MM.1S (cell line): Measurements from ENCODE around the gene CLCN4.

Source experiments
- DNase-seq: peaks from one replicate; pipeline ENCODE4 v3.0.0-alpha.2; 2015
- H2AFZ ChIP-seq: fragments of 300-600 bp; sonication (generic); 2 replicates; pipeline ENCODE4 v1.6.0; 2016; ENCODE audit warnings: antibody characterized with exemption, low read length
- H3F3A ChIP-seq: fragments of 300-600 bp; sonication (generic); 2 replicates; pipeline ENCODE4 v1.6.1; 2016; ENCODE audit warnings: mild to moderate bottlenecking, antibody characterized with exemption, low read length, moderate library complexity, mixed read lengths; ENCODE audit not compliant: insufficient read depth
- H3K27ac ChIP-seq: fragments of 300-600 bp; sonication (generic); 2 replicates; pipeline ENCODE4 v1.5.1; 2016; ENCODE audit warnings: mild to moderate bottlenecking, low read length
- H3K27me3 ChIP-seq: fragments of 300-600 bp; sonication (generic); replicated peaks from 2 replicates; pipeline ENCODE4 v1.6.0; 2016; ENCODE audit warnings: low read length; ENCODE audit not compliant: insufficient read depth
- H3K36me3 ChIP-seq: fragments of 300-600 bp; sonication (generic); replicated peaks from 2 replicates; pipeline ENCODE4 v1.6.1; 2016; ENCODE audit warnings: mild to moderate bottlenecking, low read length, mixed read lengths; ENCODE audit not compliant: insufficient read depth
- H3K4me1 ChIP-seq: fragments of 300-600 bp; sonication (generic); 2 replicates; pipeline ENCODE4 v1.6.1; 2016; ENCODE audit warnings: low read length, mixed read lengths
- H3K4me2 ChIP-seq: fragments of 300-600 bp; sonication (generic); 2 replicates; pipeline ENCODE4 v1.6.0; 2016; ENCODE audit warnings: low read depth, low read length
- H3K4me3 ChIP-seq: fragments of 300-600 bp; sonication (generic); 2 replicates; pipeline ENCODE4 v1.5.1; 2016; ENCODE audit warnings: low read length, mixed read lengths
- H3K79me2 ChIP-seq: fragments of 300-600 bp; sonication (generic); 2 replicates; pipeline ENCODE4 v1.6.1; 2016; ENCODE audit warnings: mixed run types, low read length, mixed read lengths
- H3K9ac ChIP-seq: fragments of 300-600 bp; sonication (generic); 2 replicates; pipeline ENCODE4 v1.6.1; 2016; ENCODE audit warnings: low read length, mixed read lengths
- H3K9me2 ChIP-seq: fragments of 300-600 bp; sonication (generic); replicated peaks from 2 replicates; pipeline ENCODE4 v1.6.1; 2016; ENCODE audit warnings: mild to moderate bottlenecking, low read length, mixed read lengths; ENCODE audit not compliant: insufficient read depth
- H3K9me3 ChIP-seq: fragments of 300-600 bp; sonication (generic); replicated peaks from 2 replicates; pipeline ENCODE4 v1.6.1; 2016; ENCODE audit warnings: mild to moderate bottlenecking, low read length, mixed read lengths; ENCODE audit not compliant: insufficient read depth
- H4K20me1 ChIP-seq: fragments of 300-600 bp; sonication (generic); 2 replicates; pipeline ENCODE4 v1.6.1; 2016; ENCODE audit warnings: mild to moderate bottlenecking, low read length, moderate library complexity, mixed read lengths; ENCODE audit not compliant: insufficient read depth
- EZH2 ChIP-seq: fragments of 300-600 bp; sonication (generic); optimal IDR thresholded peaks from 2 replicates; pipeline ENCODE3; 2017; ENCODE audit warnings: low read depth, mild to moderate bottlenecking, antibody characterized with exemption, low read length, mixed read lengths
- EZH2phosphoT487 ChIP-seq: fragments of 300-600 bp; sonication (generic); IDR thresholded peaks from 2 replicates; pipeline ENCODE4 v1.6.1; 2018; ENCODE audit warnings: antibody characterized with exemption, low read length
- TF ChIP-seq, protein P1 (sequence below): fragments of 300-600 bp; sonication (generic); IDR thresholded peaks from 2 replicates; pipeline ENCODE4 v1.5.1; 2016; ENCODE audit warnings: antibody characterized with exemption, low read length, mixed read lengths

Gene CLCN4

DNA sequence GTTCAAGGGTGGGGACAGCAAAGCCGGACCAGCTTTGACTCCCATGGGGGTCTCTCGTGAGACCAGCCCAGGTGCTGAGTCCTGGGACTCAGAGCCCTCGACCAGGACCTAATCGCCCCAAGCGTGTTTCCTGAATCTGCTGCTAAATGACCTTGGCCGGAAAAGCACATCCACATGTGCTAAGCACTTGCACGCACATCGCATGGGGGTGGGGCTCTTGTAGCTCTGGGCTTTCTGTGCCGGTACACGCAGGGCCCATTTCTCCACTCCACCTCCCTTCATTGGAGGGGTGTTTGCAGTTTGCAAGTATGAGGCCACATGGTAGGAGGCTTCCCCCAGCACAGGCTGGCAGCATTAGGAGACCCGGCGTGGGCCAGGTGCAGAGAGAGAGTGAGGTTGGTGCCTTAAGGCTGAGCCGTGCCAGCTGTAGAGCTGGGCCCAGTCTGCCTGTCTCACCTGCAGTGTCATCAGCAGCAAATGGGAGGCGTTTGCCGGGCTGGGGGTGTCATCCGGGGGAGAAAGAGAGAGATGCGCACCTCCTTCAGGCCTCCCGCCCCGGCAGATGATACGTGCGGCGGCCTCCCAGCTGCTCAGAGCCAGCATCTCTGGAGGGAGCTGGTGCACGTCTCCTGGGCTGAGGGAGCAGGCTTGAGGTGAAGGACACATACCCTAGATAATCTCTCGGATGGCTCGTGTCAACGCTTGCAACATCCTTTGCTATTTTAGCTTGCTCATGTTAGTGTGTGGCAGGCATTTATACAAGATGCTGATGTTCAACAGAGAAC is 45.2 kb upstream of the CLCN4 start:
- H3K4me1 ChIP-seq, result peaks cover 73% of the 10 kb centered on the region
- H4K20me1 ChIP-seq, result no peaks in the 10 kb centered on the region
- DNase-seq, result peak; percentile 88
- peaks cover 54% of the 10 kb centered on the region for H3K79me2 ChIP-seq
- no peaks in the 10 kb centered on the region for H3K27me3 ChIP-seq
- peak overlapping the region; percentile 53 for H3K4me3 ChIP-seq
- H3K27ac ChIP-seq, result peak overlapping the region; percentile 100
- peaks cover 48% of the 10 kb centered on the region for H3F3A ChIP-seq
- no peak overlapping the region for H2AFZ ChIP-seq
- TF ChIP-seq, protein P1, sequence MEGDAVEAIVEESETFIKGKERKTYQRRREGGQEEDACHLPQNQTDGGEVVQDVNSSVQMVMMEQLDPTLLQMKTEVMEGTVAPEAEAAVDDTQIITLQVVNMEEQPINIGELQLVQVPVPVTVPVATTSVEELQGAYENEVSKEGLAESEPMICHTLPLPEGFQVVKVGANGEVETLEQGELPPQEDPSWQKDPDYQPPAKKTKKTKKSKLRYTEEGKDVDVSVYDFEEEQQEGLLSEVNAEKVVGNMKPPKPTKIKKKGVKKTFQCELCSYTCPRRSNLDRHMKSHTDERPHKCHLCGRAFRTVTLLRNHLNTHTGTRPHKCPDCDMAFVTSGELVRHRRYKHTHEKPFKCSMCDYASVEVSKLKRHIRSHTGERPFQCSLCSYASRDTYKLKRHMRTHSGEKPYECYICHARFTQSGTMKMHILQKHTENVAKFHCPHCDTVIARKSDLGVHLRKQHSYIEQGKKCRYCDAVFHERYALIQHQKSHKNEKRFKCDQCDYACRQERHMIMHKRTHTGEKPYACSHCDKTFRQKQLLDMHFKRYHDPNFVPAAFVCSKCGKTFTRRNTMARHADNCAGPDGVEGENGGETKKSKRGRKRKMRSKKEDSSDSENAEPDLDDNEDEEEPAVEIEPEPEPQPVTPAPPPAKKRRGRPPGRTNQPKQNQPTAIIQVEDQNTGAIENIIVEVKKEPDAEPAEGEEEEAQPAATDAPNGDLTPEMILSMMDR, result no peak
- TF ChIP-seq EZH2phosphoT487 (no peak), EZH2 (no peak)
- peak overlapping the region; percentile 94 for H3K9ac ChIP-seq
- H3K9me2 ChIP-seq, result no peaks in the 10 kb centered on the region
- 0 out of 2 replicates have a peak, but pooled peaks cover 3% of the 10 kb centered on the region for H3K36me3 ChIP-seq
- H3K9me3 ChIP-seq, result no peaks in the 10 kb centered on the region
- peak overlapping the region; percentile 78 for H3K4me2 ChIP-seq

DNA sequence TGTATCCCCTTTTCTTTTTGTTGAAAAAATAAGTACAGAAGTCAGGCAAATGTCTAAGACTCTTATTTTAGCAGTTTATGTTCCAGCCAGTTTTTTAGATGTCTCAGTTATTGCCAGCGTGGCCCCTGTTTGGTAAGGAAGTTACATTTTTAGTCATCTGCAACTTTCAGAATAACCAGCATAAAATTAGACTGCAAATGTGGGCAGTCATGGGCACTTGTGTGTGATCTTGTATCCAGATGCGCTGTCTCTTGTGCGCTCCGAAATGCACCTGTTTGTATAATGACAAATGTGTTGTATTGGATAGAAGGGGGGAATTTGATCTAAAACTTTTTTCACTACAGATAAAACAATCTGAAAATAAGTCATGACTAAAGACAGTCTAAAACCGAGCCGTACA is 44.3 kb upstream of the CLCN4 start:
- no peaks in the 10 kb centered on the region for H3K27me3 ChIP-seq
- H3K9me2 ChIP-seq, result no peaks in the 10 kb centered on the region
- H3F3A ChIP-seq, result peaks cover 38% of the 10 kb centered on the region
- H2AFZ ChIP-seq, result no peak overlapping the region
- no peaks in the 10 kb centered on the region for H4K20me1 ChIP-seq
- DNase-seq, result peak; percentile 78
- peak overlapping the region; percentile 94 for H3K9ac ChIP-seq
- H3K4me1 ChIP-seq, result peaks cover 66% of the 10 kb centered on the region
- peak overlapping the region; percentile 100 for H3K27ac ChIP-seq
- H3K4me3 ChIP-seq, result peak overlapping the region; percentile 53; the same call in 1 of the 2 replicates
- H3K9me3 ChIP-seq, result no peaks in the 10 kb centered on the region
- TF ChIP-seq EZH2 (no peak), EZH2phosphoT487 (no peak)
- TF ChIP-seq, protein P1, result no peak
- H3K4me2 ChIP-seq, result peak overlapping the region; percentile 78
- H3K79me2 ChIP-seq, result peaks cover 57% of the 10 kb centered on the region
- 0 out of 2 replicates have a peak, but pooled peaks cover 4% of the 10 kb centered on the region for H3K36me3 ChIP-seq

DNA sequence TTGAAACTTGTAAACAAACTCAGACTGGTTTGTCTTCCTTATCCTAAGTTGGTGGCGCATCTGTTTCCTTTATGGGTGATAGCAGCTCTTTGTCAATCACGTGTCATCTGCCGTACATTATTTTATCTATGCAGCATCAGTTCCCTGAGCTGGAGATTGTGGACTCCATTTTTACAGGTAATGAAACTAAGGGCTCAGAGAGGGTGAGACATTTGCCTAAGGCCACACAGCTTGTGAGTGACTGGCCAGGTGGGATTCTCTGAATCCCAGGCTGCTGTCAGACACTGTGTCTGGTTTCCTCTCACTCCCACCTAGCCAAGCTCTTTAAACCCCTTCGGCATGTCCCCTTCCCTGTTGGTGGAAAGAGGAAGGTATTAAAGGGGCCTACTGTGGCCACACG is 41.7 kb upstream of the CLCN4 start:
- H2AFZ ChIP-seq, result no peak overlapping the region
- no peak for DNase-seq
- H3K4me1 ChIP-seq, result peaks cover 61% of the 10 kb centered on the region
- no peaks in the 10 kb centered on the region for H4K20me1 ChIP-seq
- no peak overlapping the region for H3K9ac ChIP-seq
- peaks cover 32% of the 10 kb centered on the region for H3F3A ChIP-seq
- no peak overlapping the region for H3K4me3 ChIP-seq
- peaks cover 41% of the 10 kb centered on the region for H3K79me2 ChIP-seq
- no peak for TF ChIP-seq EZH2phosphoT487
- no peak overlapping the region for H3K4me2 ChIP-seq
- H3K9me3 ChIP-seq, result no peaks in the 10 kb centered on the region
- H3K9me2 ChIP-seq, result no peaks in the 10 kb centered on the region
- 0 out of 2 replicates have a peak, but pooled peaks cover 4% of the 10 kb centered on the region for H3K36me3 ChIP-seq
- no peaks in the 10 kb centered on the region for H3K27me3 ChIP-seq
- no peak overlapping the region for H3K27ac ChIP-seq

DNA sequence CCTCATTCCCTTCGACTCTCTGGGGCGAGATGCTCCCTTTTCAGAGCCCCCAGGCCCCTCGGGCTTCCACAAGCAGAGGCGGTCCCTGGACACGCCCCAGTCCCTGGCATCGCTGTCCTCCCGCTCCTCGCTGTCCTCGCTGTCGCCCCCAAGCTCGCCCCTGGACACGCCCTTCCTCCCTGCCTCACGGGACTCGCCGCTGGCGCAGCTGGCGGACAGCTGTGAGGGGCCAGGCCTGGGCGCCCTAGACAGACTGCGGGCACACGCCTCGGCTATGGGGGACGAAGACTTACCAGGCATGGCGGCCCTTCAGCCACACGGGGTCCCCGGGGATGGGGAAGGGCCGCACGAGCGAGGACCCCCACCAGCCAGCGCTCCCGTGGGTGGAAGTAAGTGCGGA is 39.5 kb upstream of the CLCN4 start:
- Histone ChIP-seq H3F3A (peaks cover 30% of the 10 kb centered on the region), H3K27me3 (no peaks in the 10 kb centered on the region), H3K9me3 (no peaks in the 10 kb centered on the region), H2AFZ (no peak overlapping the region), H3K9ac (no peak overlapping the region), H3K36me3 (0 out of 2 replicates have a peak, but pooled peaks cover 4% of the 10 kb centered on the region), H3K4me1 (peaks cover 60% of the 10 kb centered on the region), H4K20me1 (no peaks in the 10 kb centered on the region), H3K27ac (peak overlapping the region; percentile 61; the same call in 1 of the 2 replicates), H3K9me2 (no peaks in the 10 kb centered on the region), H3K4me3 (no peak overlapping the region), H3K79me2 (peaks cover 50% of the 10 kb centered on the region), H3K4me2 (no peak overlapping the region)
- no peak for DNase-seq
- TF ChIP-seq, protein P1, result no peak
- no peak for TF ChIP-seq EZH2
- no peak for TF ChIP-seq EZH2phosphoT487
